Heart left ventricle (tissue), 16 donors: ENCODE results near the gene HHIPL1. TPM values are rescaled to one million over a fixed set of nuclear protein-coding genes. Genes with fewer than 3 reads are reported as not detected.

ENCODE experiments used
- ATAC-seq, 4 donors: fragments of 200-7000 bp; cut with Tn5 transposase; one replicate each; pipeline ENCODE4 v1.9.1; 2020 to 2022; ENCODE audit warnings: moderate library complexity in 4 of 4, mild to moderate bottlenecking in 3 of 4, moderate number of reproducible peaks in 1 of 4
- DNase-seq, 5 donors: peaks; one replicate each; pipeline ENCODE4 v3.0.0-alpha.2; 2020
- H3K27ac ChIP-seq, 12 donors: fragments of 200-600 bp; sonication (generic) in 4 of 12; one replicate each; pipeline versions ENCODE4 v1.5.0 to v1.8.0; 2016 to 2022; ENCODE audit warnings: mild to moderate bottlenecking in 2 of 12
- H3K27me3 ChIP-seq, 9 donors: fragments of 200-600 bp; sonication (generic) in 2 of 9; one replicate each; pipeline versions ENCODE4 v1.5.1 to v1.8.0; 2016 to 2022; ENCODE audit warnings: mild to moderate bottlenecking in 3 of 9
- H3K36me3 ChIP-seq, 9 donors: fragments of 200-600 bp; sonication (generic) in 2 of 9; one replicate each; pipeline versions ENCODE4 v1.5.0 to v1.8.0; 2018 to 2022; ENCODE audit warnings: mild to moderate bottlenecking in 2 of 9
- H3K4me1 ChIP-seq, 12 donors: fragments of 200-600 bp; sonication (generic) in 4 of 12; one replicate each; pipeline versions ENCODE4 v1.5.0 to v1.8.0; 2016 to 2022; ENCODE audit warnings: mild to moderate bottlenecking in 3 of 12
- H3K4me3 ChIP-seq, 12 donors: fragments of 200-600 bp; sonication (generic) in 4 of 12; one replicate each; pipeline versions ENCODE4 v1.5.0 to v1.8.0; 2017 to 2022; ENCODE audit warnings: mild to moderate bottlenecking in 9 of 12, moderate library complexity in 4 of 12
- H3K9me3 ChIP-seq, 12 donors: fragments of 200-600 bp; sonication (generic) in 4 of 12; one replicate each; pipeline versions ENCODE4 v1.5.0 to v1.8.0; 2016 to 2022; ENCODE audit warnings: mild to moderate bottlenecking in 1 of 12
- POLR2A ChIP-seq, 2 donors: fragments of 450-650 bp; IDR thresholded peaks; one replicate each; pipeline ENCODE4 v1.6.1; 2017; ENCODE audit warnings: antibody characterized with exemption in 2 of 2, mild to moderate bottlenecking in 2 of 2, moderate library complexity in 2 of 2
- WGBS, 4 donors: extraction: QIAGEN DNeasy Blood & Tissue Kit in 2 of 4; methylation state at CpG; one replicate each; pipeline versions ENCODE4 v1.1.5 to v1.1.7; 2013 to 2018; 5-methylcytosine and 5-hydroxymethylcytosine counted together
- intact Hi-C, 10 donors: fragments of 100-400 bp; cut with DNase I; formaldehyde crosslinking; loops; one replicate each; pipeline versions ENCODE4 v1.11.1 to v1.14.2; 2022
- polyA plus RNA-seq, 2 donors: library from polyadenylated mRNA; stranded (reverse); fragments of 200-250 nt; gene quantifications; one replicate each; pipeline ENCODE4 v1.2.3, GENCODE V29; 2013
- total RNA-seq, 9 donors: library from RNA; depleted of rRNA in 2 of 9; stranded (reverse); fragments of >200 nt in 2 of 9; fragmentation: NEBNext Ultra II Directional in 3 of 9; extraction: Animal tissue kit (Norgen Biotek cat#: 25700) in 3 of 9; gene quantifications; one replicate each; pipeline versions ENCODE4 v1.1.0 to v1.2.4, GENCODE V29; 2016 to 2023
- TF ChIP-seq, protein P1 (sequence below), 12 donors: fragments of 200-600 bp; sonication (generic) in 4 of 12; IDR thresholded peaks; one replicate each; pipeline versions ENCODE4 v1.5.0 to v1.8.0; 2018 to 2022; ENCODE audit warnings: antibody characterized with exemption in 12 of 12, mild to moderate bottlenecking in 5 of 12
- donor health status: ischemic (EF 13 %, LVEDD 7.1; RV severe dilation, severe dysfunction).
- donor health status: healthy with polysubstance abuse.
- donor health status: DM: no; HTN: yes; CAD: no.
- donor health status: DM: no; HTN: no; CAD: no.
- donor health status: ischemic (EF 25% LVEDD 6.9; RV normal size, moderate dysfunction).
- donor health status: ischemic (EF 25% LVEDD 5.7; RV mildly dilated, moderate dysfunction).
- donor health status: healthy.
- donor health status: DM: yes; HTN: yes; CAD: no.
- donor health status: ischemic (EF 35%, LVEDD 5.7; RV mildly dilated, moderate dysfunction).
- donor health status: nonischemic (EF 11% LVEDD 7.7; RV severe dilation, severe dysfunction).
- donor health status: DM: yes; HTN: yes; CAD: no.
- donor health status: PGD.
- donor health status: ischemic (EF 29% LVEDD 5.4; RV normal size, mild dysfunction).
- donor health status: nonischemic (EF 23%, LVEDD 6.1; RV moderate dilation, normal function).

The HHIPL1 gene
- total and polyA plus RNA-seq, 11 donors: 0.34 to 3.1 (median 1.1) TPM

DNA sequence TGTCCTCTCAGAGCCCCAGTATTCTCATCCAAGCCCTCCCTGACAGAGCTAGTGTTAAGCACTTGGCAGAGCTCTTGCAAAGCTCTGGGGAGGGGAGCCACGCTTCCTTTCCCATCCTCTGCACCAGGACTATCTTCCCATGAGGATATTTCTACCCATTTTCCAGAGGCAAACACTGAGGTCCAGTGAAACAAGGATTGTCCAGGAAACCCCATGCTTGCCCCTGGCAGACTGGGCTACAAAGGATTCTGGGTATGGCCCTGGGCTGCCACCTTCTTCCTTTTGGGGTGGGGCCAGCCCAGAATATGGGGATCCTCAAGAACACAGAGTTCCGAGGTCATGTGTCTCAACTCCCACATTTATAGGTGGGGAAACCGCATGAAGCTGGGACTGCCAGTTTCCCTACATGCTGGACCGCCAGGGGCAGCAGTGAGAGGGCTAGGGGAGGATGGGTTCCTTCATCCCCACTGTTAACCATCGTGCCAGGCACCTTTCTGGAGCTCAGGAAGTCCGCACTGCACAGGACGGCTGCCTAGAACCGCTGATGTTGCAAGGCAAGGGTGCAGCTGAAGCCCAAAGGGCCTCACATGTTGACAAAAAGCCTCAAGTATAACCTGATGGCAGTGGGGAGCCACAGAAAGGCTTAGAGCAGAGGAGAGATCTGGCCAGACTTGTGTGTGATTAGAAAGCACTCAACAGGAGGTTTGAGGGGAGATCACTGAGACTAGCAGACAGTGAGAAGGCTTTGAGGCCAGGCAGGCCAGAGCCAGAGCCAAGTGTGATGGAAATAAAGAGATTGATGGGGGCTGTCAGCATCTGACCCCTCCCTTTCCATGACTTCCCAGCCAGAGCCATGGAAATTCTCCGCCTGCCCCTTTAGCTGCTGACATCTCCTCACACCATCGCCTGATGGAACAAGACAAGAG, 35.4 kb upstream of the HHIPL1 start:
- no peaks in the 10 kb centered on the region for H3K36me3 ChIP-seq
- peaks cover 0 to 4% (median 0%) of the 10 kb centered on the region in 9 donors for H3K27me3 ChIP-seq
- peaks cover 0 to 22% (median 10%) of the 10 kb centered on the region in 12 donors for H3K4me1 ChIP-seq
- no peaks in the 10 kb centered on the region for H3K9me3 ChIP-seq
- intact Hi-C loops: loop anchor here in 3 of 10 donors (5.0 to 10.0 kb wide), 4 partner anchors 37 to 87 kb away; no protein-coding TSS in a partner anchor
- no peak for ATAC-seq
- no peak overlapping the region for H3K27ac ChIP-seq
- TF ChIP-seq POLR2A (IDR thresholded peaks at IDR 0.05): no peak
- TF ChIP-seq, protein P1, sequence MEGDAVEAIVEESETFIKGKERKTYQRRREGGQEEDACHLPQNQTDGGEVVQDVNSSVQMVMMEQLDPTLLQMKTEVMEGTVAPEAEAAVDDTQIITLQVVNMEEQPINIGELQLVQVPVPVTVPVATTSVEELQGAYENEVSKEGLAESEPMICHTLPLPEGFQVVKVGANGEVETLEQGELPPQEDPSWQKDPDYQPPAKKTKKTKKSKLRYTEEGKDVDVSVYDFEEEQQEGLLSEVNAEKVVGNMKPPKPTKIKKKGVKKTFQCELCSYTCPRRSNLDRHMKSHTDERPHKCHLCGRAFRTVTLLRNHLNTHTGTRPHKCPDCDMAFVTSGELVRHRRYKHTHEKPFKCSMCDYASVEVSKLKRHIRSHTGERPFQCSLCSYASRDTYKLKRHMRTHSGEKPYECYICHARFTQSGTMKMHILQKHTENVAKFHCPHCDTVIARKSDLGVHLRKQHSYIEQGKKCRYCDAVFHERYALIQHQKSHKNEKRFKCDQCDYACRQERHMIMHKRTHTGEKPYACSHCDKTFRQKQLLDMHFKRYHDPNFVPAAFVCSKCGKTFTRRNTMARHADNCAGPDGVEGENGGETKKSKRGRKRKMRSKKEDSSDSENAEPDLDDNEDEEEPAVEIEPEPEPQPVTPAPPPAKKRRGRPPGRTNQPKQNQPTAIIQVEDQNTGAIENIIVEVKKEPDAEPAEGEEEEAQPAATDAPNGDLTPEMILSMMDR (IDR thresholded peaks at IDR 0.05): peak in 3 of 12 donors; percentile 21 to 50 (median 29)
- no peak for DNase-seq
- 49 to 80% (median 65%) methylated on average over 10 of the region's 10 CpGs for WGBS, 4 donors
- no peak overlapping the region for H3K4me3 ChIP-seq

DNA sequence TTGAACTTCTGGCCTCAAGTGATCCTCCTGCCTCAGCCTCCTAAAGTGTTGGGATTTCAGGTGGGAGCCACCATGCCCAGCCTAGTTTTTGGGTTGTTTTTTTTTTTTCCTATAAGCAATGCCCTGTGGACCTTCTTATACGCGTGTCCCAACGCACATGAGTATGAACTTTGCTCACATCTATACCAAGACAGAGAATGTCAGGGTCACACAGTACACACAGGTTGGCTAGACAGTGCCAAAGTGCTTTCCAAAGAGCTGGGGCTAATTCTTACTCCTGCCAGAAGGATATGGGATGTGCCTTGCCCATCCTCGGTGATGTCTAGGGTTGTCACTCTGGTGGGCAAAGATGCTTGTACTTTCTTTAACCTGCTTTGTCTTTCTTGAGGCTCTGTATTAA, 33.3 kb upstream of the HHIPL1 start:
- H3K27me3 ChIP-seq: peaks cover 0 to 6% (median 0%) of the 10 kb centered on the region in 9 donors
- ATAC-seq (no peak), DNase-seq (no peak)
- 97 to 99% (median 98%) methylated on average over 4 of the region's 4 CpGs for whole genome bisulfite sequencing, 4 donors
- no peaks in the 10 kb centered on the region for H3K36me3 ChIP-seq
- H3K4me3 ChIP-seq: no peak overlapping the region
- TF ChIP-seq, protein P1 (IDR thresholded peaks at IDR 0.05): no peak
- no peak for TF ChIP-seq POLR2A (IDR thresholded peaks at IDR 0.05)
- H3K27ac ChIP-seq: no peak overlapping the region
- H3K4me1 ChIP-seq: peaks cover 0 to 25% (median 9%) of the 10 kb centered on the region in 12 donors
- no peaks in the 10 kb centered on the region for H3K9me3 ChIP-seq
- intact Hi-C loops: no loop called here

DNA sequence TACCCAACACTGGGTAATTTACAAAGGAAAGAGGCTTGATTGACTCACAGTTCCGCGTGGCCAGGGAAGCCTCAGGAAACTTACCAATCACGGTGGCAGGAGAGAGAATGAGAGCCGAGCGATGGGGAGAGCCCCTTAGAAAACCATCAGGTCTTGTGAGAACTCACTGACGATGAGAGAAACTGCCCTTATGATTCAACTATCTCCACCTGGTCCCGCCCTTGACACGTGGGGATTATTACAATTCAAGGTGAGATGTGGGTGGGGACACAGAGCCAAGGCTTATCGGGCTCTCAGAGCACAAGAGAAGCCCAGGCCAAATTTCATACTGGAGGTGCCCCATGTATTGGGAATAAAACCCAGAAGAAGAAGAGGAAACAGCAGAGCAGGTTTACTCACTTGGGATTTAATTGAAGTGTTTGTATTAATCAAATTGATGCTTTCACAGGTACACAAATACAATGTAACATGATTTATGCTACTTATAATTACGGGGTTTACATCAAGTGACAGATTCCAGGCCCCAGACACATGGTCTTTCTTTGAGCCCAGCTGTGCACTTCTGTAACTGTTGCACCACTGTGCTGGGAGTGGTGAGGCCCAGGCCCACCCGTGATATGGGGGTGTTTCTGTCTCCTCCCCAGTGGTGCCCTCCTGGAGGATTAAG, 32.7 kb upstream of the HHIPL1 start:
- H3K9me3 ChIP-seq: no peaks in the 10 kb centered on the region
- peaks cover 0 to 6% (median 0%) of the 10 kb centered on the region in 9 donors for H3K27me3 ChIP-seq
- WGBS, 4 donors: 85 to 89% (median 87%) methylated on average over 11 of the region's 11 CpGs
- intact Hi-C loops: no loop called here
- TF ChIP-seq, protein P1 (IDR thresholded peaks at IDR 0.05): no peak
- TF ChIP-seq POLR2A (IDR thresholded peaks at IDR 0.05): no peak
- H3K36me3 ChIP-seq: no peaks in the 10 kb centered on the region
- no peak overlapping the region for H3K4me3 ChIP-seq
- no peak overlapping the region for H3K27ac ChIP-seq
- no peak for ATAC-seq
- peaks cover 0 to 26% (median 9%) of the 10 kb centered on the region in 12 donors for H3K4me1 ChIP-seq
- no peak for DNase-seq
